Measurements from ENCODE around the gene FSD2. TPM values are rescaled to one million over a fixed set of nuclear protein-coding genes. Genes with fewer than 3 reads are reported as not detected.
"Not testable (repeated sequence)": the region's sequence is repeated elsewhere in the genome, so short reads cannot be mapped to it uniquely, and the experiment has no call there.

FSD2 gene
- total and polyA plus RNA-seq, 9 donors, result 22.1 to 50.1 (median 44.3) TPM

DNA sequence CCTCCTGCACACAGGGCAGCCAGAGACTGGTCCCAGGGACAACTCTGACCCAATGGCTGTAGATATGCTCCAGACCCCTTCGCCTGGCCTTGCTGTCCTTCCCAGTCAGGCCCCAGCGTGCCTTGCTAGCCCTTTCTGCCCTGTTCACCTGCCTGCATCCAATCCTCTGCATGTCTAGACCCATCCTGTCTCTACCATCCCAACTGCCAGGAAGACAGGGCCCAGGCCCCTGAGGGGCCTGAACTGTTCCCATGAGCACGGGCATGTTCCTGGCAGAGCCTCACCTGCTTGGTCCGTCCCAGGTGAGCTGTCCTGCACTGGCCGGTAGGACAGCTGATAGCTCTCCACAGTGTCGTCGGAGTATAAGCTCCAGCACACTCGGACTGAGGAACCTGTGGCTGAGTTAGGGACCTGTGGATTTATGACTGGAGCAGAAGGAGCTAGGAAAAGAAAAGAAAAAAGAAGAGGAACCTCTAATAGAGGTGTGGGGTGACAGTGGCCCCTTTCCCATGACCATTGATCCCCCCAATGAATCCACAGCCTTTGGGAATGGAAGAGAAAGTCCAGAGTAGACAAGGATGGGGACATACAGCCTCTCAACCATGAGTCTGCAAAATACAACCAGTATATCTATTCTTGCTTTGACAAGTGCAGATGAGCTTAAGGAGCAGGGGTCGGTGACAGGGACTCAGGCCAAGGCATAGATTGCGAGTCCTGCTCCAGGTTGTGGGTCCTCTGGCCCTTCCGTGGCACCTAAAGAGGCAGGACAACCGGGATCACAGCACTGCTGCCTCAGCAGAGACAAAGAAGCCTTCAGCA lies 33.9 kb downstream of the FSD2 start:
- H3K4me1 ChIP-seq (ENCODE audit: control insufficient read depth, insufficient read depth, low read length), result no peaks in the 10 kb centered on the region
- no peak for DNase-seq
- H3K4me3 ChIP-seq (ENCODE audit: low read length), result no peak overlapping the region
- peaks cover 19% of the 10 kb centered on the region for H3K36me3 ChIP-seq (ENCODE audit: control insufficient read depth, insufficient read depth, low read length)
- WGBS (ENCODE audit: insufficient coverage), result 89% methylated on average over 10 of the region's 12 CpGs
- no peaks in the 10 kb centered on the region for H3K27me3 ChIP-seq (ENCODE audit: control insufficient read depth, insufficient read depth, low read length)
- H3K9me3 ChIP-seq (replicated peaks; ENCODE audit: control insufficient read depth, low read depth, low read length), result no peaks in the 10 kb centered on the region
- H3K27ac ChIP-seq (ENCODE audit: low read length), result no peak overlapping the region

DNA sequence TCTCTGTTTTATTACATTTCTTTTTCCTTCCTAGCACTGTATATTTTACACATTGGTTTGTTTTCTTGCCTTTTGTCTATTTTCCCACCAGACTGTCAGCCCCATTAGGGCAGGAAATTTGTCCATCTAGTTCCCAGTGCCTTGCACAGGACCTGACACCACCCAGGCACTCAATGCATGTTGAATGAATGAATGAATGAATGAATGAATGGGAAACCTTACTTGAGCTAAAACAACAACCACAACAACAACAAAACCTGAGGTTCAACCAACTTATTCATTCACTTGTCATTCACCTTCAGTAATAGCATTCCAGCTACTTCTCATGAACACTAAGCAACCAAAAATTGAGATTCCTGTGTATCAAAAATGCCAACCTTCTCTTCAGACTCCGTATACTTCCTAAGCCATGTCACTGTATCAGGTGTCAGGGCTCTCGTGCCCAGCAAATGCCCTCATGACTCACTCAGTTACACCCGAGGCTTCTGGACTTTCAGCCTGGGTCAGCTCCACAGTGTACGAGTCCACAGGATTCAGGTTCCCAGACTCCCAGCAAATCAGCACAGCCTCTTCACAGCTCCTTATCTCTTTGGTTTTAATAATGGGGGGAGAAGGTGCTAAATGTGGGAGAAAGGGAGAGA lies 37.3 kb downstream of the FSD2 start:
- Histone ChIP-seq H3K4me3 (ENCODE audit: low read length) (no peak overlapping the region), H3K9me3 (replicated peaks; ENCODE audit: control insufficient read depth, low read depth, low read length) (no peaks in the 10 kb centered on the region), H3K27ac (ENCODE audit: low read length) (no peak overlapping the region), H3K27me3 (ENCODE audit: control insufficient read depth, insufficient read depth, low read length) (no peaks in the 10 kb centered on the region), H3K4me1 (ENCODE audit: control insufficient read depth, insufficient read depth, low read length) (peaks cover 5% of the 10 kb centered on the region), H3K36me3 (ENCODE audit: control insufficient read depth, insufficient read depth, low read length) (peaks cover 39% of the 10 kb centered on the region)
- 90% methylated on average over 2 of the region's 4 CpGs for WGBS (ENCODE audit: insufficient coverage)
- no peak for DNase-seq

DNA sequence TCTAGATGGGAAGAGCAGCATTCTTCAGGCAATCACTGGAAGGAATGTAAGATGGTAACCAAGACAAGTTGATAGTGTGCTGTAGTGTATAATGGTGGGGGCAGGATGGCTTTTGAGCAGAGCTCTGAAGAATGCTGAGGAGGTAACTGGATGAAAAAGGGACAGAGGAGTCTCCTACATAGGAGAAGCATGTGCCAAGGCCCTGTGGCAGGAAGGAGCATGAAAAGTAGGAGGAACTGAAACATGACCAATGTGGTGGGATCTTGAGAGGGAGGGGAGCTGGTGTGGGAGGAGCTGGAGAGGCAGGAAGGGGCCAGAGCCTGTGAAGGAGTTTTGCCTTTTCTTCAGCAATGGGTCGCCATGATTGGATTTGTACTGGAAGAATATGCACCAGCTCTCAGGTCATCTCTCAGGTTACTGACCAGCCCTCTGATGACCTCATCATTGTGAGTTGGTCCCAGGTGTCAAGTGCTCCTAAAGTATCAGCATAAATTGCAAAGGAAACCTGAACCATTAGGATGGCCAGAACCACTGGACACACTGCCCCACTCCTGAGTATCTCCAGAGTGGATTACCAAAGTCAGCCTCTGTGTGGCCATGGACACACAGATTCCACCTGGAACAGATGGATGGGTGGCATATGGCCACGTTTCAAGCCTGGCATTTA lies 38.6 kb downstream of the FSD2 start:
- Histone ChIP-seq H3K4me1 (ENCODE audit: control insufficient read depth, insufficient read depth, low read length) (peaks cover 5% of the 10 kb centered on the region), H3K27me3 (ENCODE audit: control insufficient read depth, insufficient read depth, low read length) (no peaks in the 10 kb centered on the region), H3K27ac (ENCODE audit: low read length) (no peak overlapping the region), H3K36me3 (ENCODE audit: control insufficient read depth, insufficient read depth, low read length) (peaks cover 40% of the 10 kb centered on the region), H3K9me3 (replicated peaks; ENCODE audit: control insufficient read depth, low read depth, low read length) (no peaks in the 10 kb centered on the region), H3K4me3 (ENCODE audit: low read length) (no peak overlapping the region)
- 72% methylated on average over 2 of the region's 2 CpGs for WGBS (ENCODE audit: insufficient coverage)
- DNase-seq, result no peak

DNA sequence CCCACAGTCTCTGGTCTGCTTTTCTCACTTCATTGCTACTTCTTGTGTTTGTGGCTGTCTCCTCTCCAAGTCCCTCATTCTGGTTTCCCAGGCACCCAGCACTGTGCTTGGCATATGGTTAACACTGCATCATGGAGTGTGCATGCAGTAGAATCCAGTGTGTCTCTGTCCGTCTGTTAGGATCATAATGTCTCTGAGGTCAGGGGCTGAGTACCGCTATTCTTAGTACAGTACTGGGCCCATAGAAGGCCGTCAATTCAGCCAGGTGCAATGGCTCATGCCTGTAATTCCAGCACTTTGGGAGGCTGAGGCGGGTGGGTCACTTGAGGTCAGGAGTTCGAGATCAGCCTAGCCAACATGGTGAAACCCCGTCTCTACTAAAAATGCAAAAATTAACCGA lies 39.7 kb downstream of the FSD2 start:
- H3K4me1 ChIP-seq (ENCODE audit: control insufficient read depth, insufficient read depth, low read length); H3K9me3 ChIP-seq (replicated peaks; ENCODE audit: control insufficient read depth, low read depth, low read length); H3K27me3 ChIP-seq (ENCODE audit: control insufficient read depth, insufficient read depth, low read length); H3K4me3 ChIP-seq (ENCODE audit: low read length): not testable (repeated sequence)
- peak overlapping the region; percentile 49 for H3K27ac ChIP-seq (ENCODE audit: low read length)
- peaks cover 36% of the 10 kb centered on the region for H3K36me3 ChIP-seq (ENCODE audit: control insufficient read depth, insufficient read depth, low read length)
- WGBS (ENCODE audit: insufficient coverage), result 79% methylated on average over 4 of the region's 7 CpGs
- peak; percentile 14 for DNase-seq

DNA sequence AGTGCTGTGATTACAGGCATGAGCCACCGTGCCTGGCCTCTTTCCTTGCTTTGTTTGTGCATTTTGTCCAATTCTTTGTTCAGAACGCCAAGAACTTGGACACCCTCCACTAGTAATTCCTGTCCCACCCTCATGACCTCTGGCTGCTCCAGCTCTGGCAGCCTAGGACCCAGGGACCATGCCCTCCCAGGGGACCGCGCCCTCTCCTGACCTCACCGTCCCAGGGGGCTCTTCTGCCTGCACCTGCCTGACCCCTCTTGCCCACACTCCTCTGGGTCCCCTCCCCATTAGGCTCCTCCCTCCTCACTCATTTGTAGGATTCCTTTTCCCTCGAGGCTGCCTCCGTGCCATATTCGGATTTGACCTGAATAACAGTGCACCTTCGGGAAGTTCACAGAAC lies 41.1 kb downstream of the FSD2 start:
- Histone ChIP-seq H3K4me3 (ENCODE audit: low read length) (no peak overlapping the region), H3K4me1 (ENCODE audit: control insufficient read depth, insufficient read depth, low read length) (peaks cover 5% of the 10 kb centered on the region), H3K36me3 (ENCODE audit: control insufficient read depth, insufficient read depth, low read length) (peaks cover 42% of the 10 kb centered on the region), H3K27me3 (ENCODE audit: control insufficient read depth, insufficient read depth, low read length) (no peaks in the 10 kb centered on the region), H3K27ac (ENCODE audit: low read length) (no peak overlapping the region), H3K9me3 (replicated peaks; ENCODE audit: control insufficient read depth, low read depth, low read length) (no peaks in the 10 kb centered on the region)
- no peak for DNase-seq
- WGBS (ENCODE audit: insufficient coverage), result 77% methylated on average over 8 of the region's 9 CpGs

DNA sequence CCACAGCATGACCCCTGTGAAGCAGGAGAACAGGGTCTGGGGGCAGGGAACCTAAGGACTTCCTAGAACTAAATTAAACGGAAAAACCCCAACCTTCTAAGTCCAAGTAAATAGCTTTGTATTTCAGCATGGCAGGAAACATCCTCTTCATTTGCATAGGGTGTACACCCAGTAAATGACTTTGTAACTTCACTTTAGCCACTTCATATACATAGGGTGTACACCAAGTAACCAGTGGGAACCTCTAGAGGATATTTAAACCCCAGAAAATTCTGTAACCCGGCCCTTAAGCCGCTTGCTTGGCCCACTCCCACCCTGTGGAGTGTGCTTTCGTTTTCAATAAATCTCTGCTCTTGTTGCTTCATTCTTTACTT lies 41.8 kb downstream of the FSD2 start:
- H3K4me3 ChIP-seq (ENCODE audit: low read length), result no peak overlapping the region
- no peaks in the 10 kb centered on the region for H3K27me3 ChIP-seq (ENCODE audit: control insufficient read depth, insufficient read depth, low read length)
- DNase-seq, result no peak
- peaks cover 5% of the 10 kb centered on the region for H3K4me1 ChIP-seq (ENCODE audit: control insufficient read depth, insufficient read depth, low read length)
- WGBS (ENCODE audit: insufficient coverage), result no CpG with 5 or more reads among the region's 4 CpGs
- peak overlapping the region; percentile 69 for H3K27ac ChIP-seq (ENCODE audit: low read length)
- no peaks in the 10 kb centered on the region for H3K9me3 ChIP-seq (replicated peaks; ENCODE audit: control insufficient read depth, low read depth, low read length)
- H3K36me3 ChIP-seq (ENCODE audit: control insufficient read depth, insufficient read depth, low read length), result peaks cover 42% of the 10 kb centered on the region

DNA sequence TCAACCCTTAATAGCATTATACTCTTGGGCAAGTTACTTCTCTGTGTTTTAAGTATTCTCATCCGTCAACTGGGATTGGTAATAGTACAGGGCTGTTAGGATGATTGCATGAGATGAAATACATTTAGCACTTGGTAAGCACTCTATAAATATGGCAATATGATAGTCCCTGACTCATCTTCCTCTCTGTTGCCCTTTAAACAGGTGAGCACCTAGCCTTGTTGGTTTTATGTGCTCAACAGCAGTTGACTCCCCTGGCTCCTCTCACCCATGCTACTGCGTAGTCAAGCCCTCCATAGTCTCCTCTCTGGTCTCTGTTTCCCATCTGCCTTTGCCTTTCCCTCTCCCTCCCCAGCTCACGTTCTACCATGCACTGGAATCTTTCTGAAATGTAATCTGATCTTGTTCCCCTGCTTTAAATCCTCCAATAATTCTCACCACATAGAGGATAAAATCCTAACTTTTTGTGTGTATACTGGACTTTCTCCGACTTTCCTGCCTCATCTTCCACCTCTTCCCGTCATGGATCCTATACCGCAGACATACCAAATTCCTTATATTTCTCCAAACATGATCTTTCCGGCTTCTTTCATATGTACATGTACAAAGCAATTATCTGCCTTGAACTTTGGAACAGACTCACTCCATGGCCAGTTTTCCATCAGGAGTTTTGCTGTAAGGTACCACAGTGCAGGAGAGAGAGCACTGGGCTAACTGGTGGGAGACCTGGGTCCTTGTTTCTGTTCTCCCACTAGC lies 42.3 kb downstream of the FSD2 start:
- DNase-seq, result peak; percentile 25
- H3K36me3 ChIP-seq (ENCODE audit: control insufficient read depth, insufficient read depth, low read length), result peaks cover 48% of the 10 kb centered on the region
- H3K9me3 ChIP-seq (replicated peaks; ENCODE audit: control insufficient read depth, low read depth, low read length), result no peaks in the 10 kb centered on the region
- H3K4me1 ChIP-seq (ENCODE audit: control insufficient read depth, insufficient read depth, low read length), result peaks cover 8% of the 10 kb centered on the region
- 80% methylated on average over 6 of the region's 7 CpGs for WGBS (ENCODE audit: insufficient coverage)
- H3K27ac ChIP-seq (ENCODE audit: low read length), result peak overlapping the region; percentile 69
- no peak overlapping the region for H3K4me3 ChIP-seq (ENCODE audit: low read length)
- no peaks in the 10 kb centered on the region for H3K27me3 ChIP-seq (ENCODE audit: control insufficient read depth, insufficient read depth, low read length)

DNA sequence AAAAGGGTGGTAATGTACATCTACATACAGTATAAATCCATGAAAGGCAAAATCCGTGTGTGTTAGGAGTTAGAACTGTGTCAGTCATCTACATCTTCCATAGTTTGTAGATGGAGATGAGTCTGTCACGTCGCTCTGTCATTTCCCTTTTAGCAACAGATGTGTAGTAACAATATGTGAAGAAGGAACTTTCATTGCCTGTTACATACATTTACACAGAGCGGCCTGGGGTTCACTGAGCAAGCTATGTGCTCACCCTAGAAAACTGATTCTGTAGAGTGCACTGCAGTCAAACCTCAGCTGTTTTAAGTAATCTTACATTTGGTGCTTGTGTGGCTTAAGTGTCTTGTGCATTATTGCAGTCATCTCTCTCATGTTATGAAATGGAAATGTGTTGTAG lies 54.6 kb downstream of the FSD2 start:
- Histone ChIP-seq H3K4me3 (ENCODE audit: low read length) (peak overlapping the region; percentile 61), H3K4me1 (ENCODE audit: control insufficient read depth, insufficient read depth, low read length) (peaks cover 16% of the 10 kb centered on the region), H3K27ac (ENCODE audit: low read length) (peak overlapping the region; percentile 98), H3K36me3 (ENCODE audit: control insufficient read depth, insufficient read depth, low read length) (peaks cover 19% of the 10 kb centered on the region), H3K27me3 (ENCODE audit: control insufficient read depth, insufficient read depth, low read length) (no peaks in the 10 kb centered on the region), H3K9me3 (replicated peaks; ENCODE audit: control insufficient read depth, low read depth, low read length) (no peaks in the 10 kb centered on the region)
- no CpG with 5 or more reads among the region's 4 CpGs for WGBS (ENCODE audit: insufficient coverage)
- DNase-seq, result no peak

DNA sequence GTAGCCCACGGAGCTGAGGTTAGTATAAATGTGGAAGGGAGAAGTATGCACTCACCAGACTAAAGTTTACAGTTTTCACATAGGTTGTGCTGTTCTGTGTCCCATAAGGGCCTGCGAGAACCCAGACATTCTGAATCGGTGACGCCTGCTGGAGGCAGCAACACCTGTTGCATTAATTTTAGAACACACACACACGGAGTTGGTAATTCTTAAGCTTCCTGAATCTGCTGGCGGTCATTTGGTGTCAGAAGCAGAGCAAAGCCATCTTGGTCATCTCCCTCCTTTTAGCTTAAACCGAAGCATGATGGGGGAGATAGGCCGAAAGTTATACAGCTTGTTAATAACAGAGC lies 55.1 kb downstream of the FSD2 start:
- Histone ChIP-seq H3K9me3 (replicated peaks; ENCODE audit: control insufficient read depth, low read depth, low read length) (no peaks in the 10 kb centered on the region), H3K36me3 (ENCODE audit: control insufficient read depth, insufficient read depth, low read length) (peaks cover 17% of the 10 kb centered on the region), H3K27ac (ENCODE audit: low read length) (peak overlapping the region; percentile 98), H3K27me3 (ENCODE audit: control insufficient read depth, insufficient read depth, low read length) (no peaks in the 10 kb centered on the region), H3K4me1 (ENCODE audit: control insufficient read depth, insufficient read depth, low read length) (peaks cover 16% of the 10 kb centered on the region), H3K4me3 (ENCODE audit: low read length) (peak overlapping the region; percentile 61)
- DNase-seq, result peak; percentile 60
- no CpG with 5 or more reads among the region's 8 CpGs for WGBS (ENCODE audit: insufficient coverage)

All from muscle of leg (tissue), 11 donors.